Keratinocyte (primary cell): ENCODE results near the gene TPPP2. TPM values are rescaled to one million over a fixed set of nuclear protein-coding genes. Genes with fewer than 3 reads are reported as not detected.

ENCODE experiments used
- DNase-seq: peaks from one replicate; pipeline ENCODE4 v3.0.0-alpha.2; 2011; ENCODE audit warnings: low read depth, missing footprints, low spot score
- FAIRE-seq: peaks from 2 replicates; lab custom pipeline; 2011; peaks lifted over from hg19 to GRCh38; lab: Jason Lieb, UNC
- H2AFZ ChIP-seq: 2 replicates; pipeline ENCODE4 v1.6.0; 2012; ENCODE audit warnings: low read length, control low read depth, inconsistent platforms; ENCODE audit not compliant: control insufficient read depth
- H3K27ac ChIP-seq: 2 replicates; pipeline ENCODE4 v1.5.1; 2011; ENCODE audit warnings: low read length; ENCODE audit not compliant: control insufficient read depth, insufficient read depth
- H3K27me3 ChIP-seq: 3 replicates; pipeline ENCODE4 v1.6.0; 2011; ENCODE audit warnings: low read length; ENCODE audit not compliant: control insufficient read depth, insufficient read depth; ENCODE audit errors: extremely low read depth
- H3K36me3 ChIP-seq, 2 experiments: 2 replicates in 1 of 2; 3 replicates in 1 of 2; pipeline ENCODE4 v1.5.1; 2011; ENCODE audit warnings: low read length in 2 of 2, mild to moderate bottlenecking in 1 of 2; ENCODE audit not compliant: control insufficient read depth in 2 of 2, insufficient read depth in 2 of 2; ENCODE audit errors: extremely low read depth in 1 of 2
- H3K4me1 ChIP-seq: 3 replicates; pipeline ENCODE4 v1.5.1; 2011; ENCODE audit warnings: low read length; ENCODE audit not compliant: control insufficient read depth, insufficient read depth; ENCODE audit errors: extremely low read depth
- H3K4me2 ChIP-seq: 3 replicates; pipeline ENCODE4 v1.6.0; 2011; ENCODE audit warnings: low read depth, low read length; ENCODE audit not compliant: control insufficient read depth, insufficient read depth; ENCODE audit errors: extremely low read depth
- H3K4me3 ChIP-seq, 3 experiments: fragments of 200-600 bp in 1 of 3; sonication (generic) in 1 of 3; 2 replicates in 2 of 3; 3 replicates in 1 of 3; pipeline ENCODE4 v1.5.1; 2011 to 2016; ENCODE audit warnings: low read length in 3 of 3, mild to moderate bottlenecking in 3 of 3, control low read depth in 2 of 3, inconsistent platforms in 1 of 3, low read depth in 1 of 3, mixed read lengths in 1 of 3, mixed run types in 1 of 3, moderate library complexity in 1 of 3; ENCODE audit not compliant: control insufficient read depth in 2 of 3, insufficient read depth in 2 of 3; ENCODE audit errors: extremely low read depth in 1 of 3
- H3K79me2 ChIP-seq: 2 replicates; pipeline ENCODE4 v1.6.0; 2012; ENCODE audit warnings: low read length; ENCODE audit not compliant: control insufficient read depth, insufficient read depth
- H3K9ac ChIP-seq: 3 replicates; pipeline ENCODE4 v1.6.0; 2011; ENCODE audit warnings: low read length; ENCODE audit not compliant: control insufficient read depth, insufficient read depth; ENCODE audit errors: extremely low read depth
- H3K9me1 ChIP-seq: 3 replicates; pipeline ENCODE4 v1.6.0; 2011; ENCODE audit warnings: low read length; ENCODE audit not compliant: control insufficient read depth, insufficient read depth; ENCODE audit errors: extremely low read depth
- H3K9me3 ChIP-seq: 2 replicates; pipeline ENCODE4 v1.5.1; 2012; ENCODE audit warnings: low read depth, low read length; ENCODE audit not compliant: control insufficient read depth
- H4K20me1 ChIP-seq: 3 replicates; pipeline ENCODE4 v1.6.0; 2011; ENCODE audit warnings: low read length; ENCODE audit not compliant: control insufficient read depth, insufficient read depth; ENCODE audit errors: extremely low read depth
- CTCF ChIP-seq, 3 experiments: IDR thresholded peaks in 1 of 3; conservative IDR thresholded peaks in 1 of 3; optimal IDR thresholded peaks in 1 of 3; 2 replicates in 2 of 3; 3 replicates in 1 of 3; pipeline versions ENCODE3 to v1.5.1; 2011; ENCODE audit warnings: low read length in 3 of 3, mild to moderate bottlenecking in 3 of 3, moderate library complexity in 2 of 3, control low read depth in 1 of 3, inconsistent platforms in 1 of 3; ENCODE audit not compliant: insufficient read depth in 2 of 3; ENCODE audit errors: extremely low read depth in 1 of 3
- EZH2 ChIP-seq: IDR thresholded peaks from one replicate; pipeline ENCODE4 v1.6.1; 2012; ENCODE audit warnings: inconsistent platforms, mild to moderate bottlenecking, low read length, moderate library complexity
- dilution Hi-C: fragments of 300-500 bp; cut with MboI; formaldehyde crosslinking; loops from one replicate; pipeline ENCODE4 v1.7.0; 2020; ENCODE audit warnings: low sequenced_read_pairs; ENCODE audit not compliant: extremely low pct_ligation_motif_present
- polyA plus RNA-seq, 5 experiments: library from polyadenylated mRNA; depleted of rRNA in 3 of 5; stranded (reverse) in 3 of 5; stranded (forward) in 1 of 5; unstranded in 1 of 5; fragments of >200 nt; gene quantifications; 1 replicate in 1 of 5; 2 replicates in 3 of 5; 3 replicates in 1 of 5; pipeline versions ENCODE4 v1.2.1 to v1.2.3, GENCODE V29; 2011 to 2012; ENCODE audit warnings: missing spikeins in 2 of 5, low read depth in 1 of 5, low replicate concordance in 1 of 5

TPPP2 gene
- polyA plus RNA-seq, 1 donor (not counting 4 experiments of a cell fraction or from before 2014, with no cell fraction given) = not detected

GRCh38 chr14:21058903-21059302 lies 28.9 kb downstream of the TPPP2 start:
- dilution Hi-C loops = no loop called here
- Histone ChIP-seq H4K20me1 (no peaks in the 10 kb centered on the region), H3K4me3 (no peak overlapping the region), H3K27ac (no peak overlapping the region), H3K9ac (no peak overlapping the region), H3K27me3 (no peaks in the 10 kb centered on the region), H3K36me3 (no peaks in the 10 kb centered on the region), H3K9me1 (no peaks in the 10 kb centered on the region), H3K4me2 (no peak overlapping the region), H3K9me3 (no peaks in the 10 kb centered on the region), H2AFZ (no peak overlapping the region), H3K79me2 (no peaks in the 10 kb centered on the region), H3K4me1 (peaks cover 5% of the 10 kb centered on the region)
- TF ChIP-seq EZH2 (no peak), CTCF (optimal IDR thresholded peaks at IDR 0.05 in 1 of 3, IDR thresholded peaks at IDR 0.05 in 1 of 3, conservative IDR thresholded peaks at IDR 0.05 in 1 of 3; ENCODE audit: extremely low read depth in 1 of 3, insufficient read depth in 2 of 3, low read length in 3 of 3) (no peak)
- DNase-seq = no peak
- no peak for FAIRE-seq

- H3K27ac ChIP-seq = no peak overlapping the region
These were observed 30.0 kb downstream of the TPPP2 start for GRCh38 chr14:21059842-21060613.

More at GRCh38 chr14:21059842-21060613, 30.0 kb downstream of the TPPP2 start:
- dilution Hi-C loops = no loop called here
- DNase-seq (no peak), FAIRE-seq (no peak)
- Histone ChIP-seq H3K9me3 (no peaks in the 10 kb centered on the region), H3K4me3 (no peak overlapping the region), H3K36me3 (no peaks in the 10 kb centered on the region), H3K9me1 (no peaks in the 10 kb centered on the region), H3K4me1 (peaks cover 5% of the 10 kb centered on the region), H2AFZ (no peak overlapping the region), H3K4me2 (no peak overlapping the region), H3K9ac (no peak overlapping the region), H3K79me2 (no peaks in the 10 kb centered on the region), H4K20me1 (no peaks in the 10 kb centered on the region), H3K27me3 (no peaks in the 10 kb centered on the region)
- TF ChIP-seq CTCF (optimal IDR thresholded peaks at IDR 0.05 in 1 of 3, IDR thresholded peaks at IDR 0.05 in 1 of 3, conservative IDR thresholded peaks at IDR 0.05 in 1 of 3; ENCODE audit: extremely low read depth in 1 of 3, insufficient read depth in 2 of 3, low read length in 3 of 3) (no peak), EZH2 (no peak)
